HG02938 (cell line): ENCODE data around the gene FBXO41.
A peak's percentile ranks its signal among the peaks of the same experiment; 100 is the strongest.

ENCODE experiments used
- ATAC-seq: cut with Tn5 transposase; IDR thresholded peaks from one replicate; pipeline ENCODE4 v1.9.1; 2021; ENCODE audit warnings: mild to moderate bottlenecking, moderate library complexity; ENCODE audit not compliant: unreplicated experiment

FBXO41 gene

GRCh38 chr2:73215254-73215653 lies 69.0 kb downstream of the FBXO41 start:
- no peak for ATAC-seq

DNA sequence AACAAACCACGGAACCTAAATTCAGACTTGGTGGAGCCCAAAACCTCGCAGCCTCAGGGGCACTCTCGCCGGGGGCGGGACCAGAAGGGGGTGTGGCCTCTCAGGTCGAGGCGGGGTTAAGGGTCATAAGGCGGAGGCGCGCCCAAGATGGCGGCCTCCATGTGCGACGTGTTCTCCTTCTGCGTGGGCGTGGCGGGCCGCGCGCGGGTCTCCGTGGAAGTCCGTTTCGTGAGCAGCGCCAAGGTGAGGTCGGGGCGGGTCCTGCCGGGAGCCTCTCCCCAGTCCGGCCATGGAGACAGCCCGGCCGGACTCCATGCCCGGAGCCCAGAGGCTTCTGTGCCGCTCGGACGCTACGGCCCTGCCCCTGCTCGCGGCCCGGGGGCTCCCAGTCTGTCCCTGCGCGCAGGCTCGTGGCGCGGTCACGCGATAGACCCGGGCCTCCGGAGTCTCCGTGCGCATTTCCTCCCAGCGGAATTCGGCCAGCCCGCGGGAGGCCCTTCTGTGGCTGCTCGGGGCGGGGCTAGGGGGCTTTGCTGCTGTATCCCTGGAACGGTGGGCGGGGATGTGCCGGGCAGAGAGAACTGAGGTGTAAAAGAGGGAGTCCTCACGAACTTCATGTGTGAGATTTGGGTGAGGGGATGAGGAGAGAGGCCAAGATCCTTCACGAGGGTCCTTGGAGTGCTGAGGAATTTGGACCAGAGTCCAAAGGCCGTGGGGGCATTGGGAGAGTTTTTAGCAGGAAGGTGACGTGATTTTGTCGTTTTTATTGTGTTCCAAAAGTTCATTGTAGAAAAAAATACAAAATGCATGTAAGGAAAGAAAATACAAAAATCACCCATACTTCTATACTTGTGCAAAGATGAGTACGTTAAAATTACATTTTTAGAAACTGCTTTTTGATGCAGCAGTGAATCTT lies 69.9 kb downstream of the FBXO41 start, which contains the start of gene SMYD5:
TSS of gene SMYD5 (plus strand) at position 126 of the 916 bp plus-strand sequence. CDS start at position 148, 22 bp downstream.
- ATAC-seq = peak; percentile 88

GRCh38 chr2:73212448-73213176 lies 71.7 kb downstream of the FBXO41 start:
- peak; percentile 69 for ATAC-seq

DNA sequence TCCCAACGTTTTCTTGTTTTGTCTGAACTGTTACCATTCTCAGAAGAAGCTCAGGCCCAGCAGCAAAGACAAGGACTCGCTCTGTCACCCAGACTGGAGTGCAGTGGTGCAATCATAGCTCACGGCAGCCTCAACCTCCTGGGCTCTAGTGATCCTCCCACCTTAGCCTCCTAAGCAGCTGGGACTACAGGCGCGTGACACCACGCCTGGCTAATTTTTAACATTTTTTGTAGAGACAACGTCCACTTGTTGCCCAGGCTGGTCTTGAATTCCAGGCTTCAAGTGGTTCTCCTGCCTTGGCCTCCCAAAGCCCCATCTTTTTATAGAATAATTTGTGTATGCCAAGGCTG lies 72.2 kb downstream of the FBXO41 start:
- no peak for ATAC-seq

DNA sequence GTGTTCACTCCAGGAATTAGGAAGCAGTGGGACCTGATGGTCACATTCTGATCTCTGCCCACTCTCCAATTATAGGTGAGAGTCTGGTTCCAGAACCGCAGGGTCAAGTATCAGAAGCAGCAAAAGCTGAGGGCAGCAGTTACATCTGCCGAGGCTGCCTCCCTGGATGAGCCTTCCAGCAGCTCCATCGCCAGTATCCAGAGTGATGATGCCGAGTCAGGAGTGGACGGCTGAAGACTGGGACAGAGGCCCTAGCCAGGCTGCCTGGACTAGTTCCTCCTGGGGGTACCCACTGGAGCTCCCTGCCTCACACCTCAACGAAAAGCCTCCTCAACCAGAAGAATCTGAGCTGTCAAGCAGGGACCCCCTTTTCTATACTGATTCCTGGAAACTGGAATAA lies 73.6 kb downstream of the FBXO41 start:
- ATAC-seq = no peak

DNA sequence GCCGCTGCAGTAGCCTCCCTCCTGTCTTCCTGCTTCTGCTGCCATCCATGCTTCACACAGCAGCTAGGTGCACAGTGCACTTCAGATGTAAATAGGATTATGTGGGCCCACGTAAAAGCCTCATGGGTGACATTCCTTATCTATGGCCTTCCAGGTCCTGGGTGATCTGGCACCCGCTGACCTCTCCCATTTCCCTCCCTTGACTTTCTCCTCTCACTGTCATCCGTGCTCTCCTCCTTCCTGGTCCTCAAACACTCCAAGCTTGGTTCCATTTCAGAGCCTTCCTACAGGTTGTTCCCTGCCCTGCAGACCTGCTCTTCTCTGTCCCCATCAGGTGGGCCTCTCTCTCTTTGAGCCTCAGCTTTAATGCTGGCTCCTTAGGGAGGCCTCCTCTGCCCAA lies 74.3 kb downstream of the FBXO41 start:
- no peak for ATAC-seq

- ATAC-seq = no peak
These were observed 76.0 kb downstream of the FBXO41 start for GRCh38 chr2:73208258-73208657.

GRCh38 chr2:73205611-73206010 lies 78.7 kb downstream of the FBXO41 start:
- no peak for ATAC-seq
